ENCODE measurements around the gene SETD6. TPM values are rescaled to one million over a fixed set of nuclear protein-coding genes. Genes with fewer than 3 reads are reported as not detected.

Gene SETD6
- total and polyA plus RNA-seq, 2 experiments from 2014 or later: 39.7 to 54.0 TPM

- TF ChIP-seq, protein P1, sequence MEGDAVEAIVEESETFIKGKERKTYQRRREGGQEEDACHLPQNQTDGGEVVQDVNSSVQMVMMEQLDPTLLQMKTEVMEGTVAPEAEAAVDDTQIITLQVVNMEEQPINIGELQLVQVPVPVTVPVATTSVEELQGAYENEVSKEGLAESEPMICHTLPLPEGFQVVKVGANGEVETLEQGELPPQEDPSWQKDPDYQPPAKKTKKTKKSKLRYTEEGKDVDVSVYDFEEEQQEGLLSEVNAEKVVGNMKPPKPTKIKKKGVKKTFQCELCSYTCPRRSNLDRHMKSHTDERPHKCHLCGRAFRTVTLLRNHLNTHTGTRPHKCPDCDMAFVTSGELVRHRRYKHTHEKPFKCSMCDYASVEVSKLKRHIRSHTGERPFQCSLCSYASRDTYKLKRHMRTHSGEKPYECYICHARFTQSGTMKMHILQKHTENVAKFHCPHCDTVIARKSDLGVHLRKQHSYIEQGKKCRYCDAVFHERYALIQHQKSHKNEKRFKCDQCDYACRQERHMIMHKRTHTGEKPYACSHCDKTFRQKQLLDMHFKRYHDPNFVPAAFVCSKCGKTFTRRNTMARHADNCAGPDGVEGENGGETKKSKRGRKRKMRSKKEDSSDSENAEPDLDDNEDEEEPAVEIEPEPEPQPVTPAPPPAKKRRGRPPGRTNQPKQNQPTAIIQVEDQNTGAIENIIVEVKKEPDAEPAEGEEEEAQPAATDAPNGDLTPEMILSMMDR (conservative IDR thresholded peaks at IDR 0.05; ENCODE audit: low read depth in 2 of 2): no peak
- no peak for TF ChIP-seq NANOG (IDR thresholded peaks at IDR 0.05; ENCODE audit: borderline replicate concordance)
- TF ChIP-seq EZH2 (IDR thresholded peaks at IDR 0.05; ENCODE audit: low read depth, unreplicated experiment): no peak
These were observed 15.5 kb upstream of the SETD6 start, which contains the start of gene NDRG4 (continued) for GRCh38 chr16:58499615-58500351.

GRCh38 chr16:58500430-58501241 lies 14.7 kb upstream of the SETD6 start:
- Histone ChIP-seq H3K4me1 (ENCODE audit: insufficient read depth) (peaks cover 4% of the 10 kb centered on the region; the same call in 1 of the 2 replicates), H3F3A (replicated peaks; ENCODE audit: low read depth) (no peaks in the 10 kb centered on the region), H3K27ac (ENCODE audit: low read depth) (0 out of 2 replicates have a peak overlapping the region, but pooled peaks have one; percentile 6), H2AFZ (peak overlapping the region; percentile 87; the same call in 1 of the 2 replicates), H3K27me3 (ENCODE audit: insufficient read depth) (no peaks in the 10 kb centered on the region), H3K79me2 (replicated peaks; ENCODE audit: insufficient read depth) (no peaks in the 10 kb centered on the region), H3K4me2 (peak overlapping the region; percentile 96), H3K36me3 (ENCODE audit: insufficient read depth) (no peaks in the 10 kb centered on the region), H4K20me1 (replicated peaks; ENCODE audit: insufficient read depth) (peaks cover 4% of the 10 kb centered on the region; the same call in 1 of the 2 replicates), H3K4me3 (peak overlapping the region; percentile 88), H3K9me2 (ENCODE audit: insufficient read depth) (no peaks in the 10 kb centered on the region)
- DNase-seq (ENCODE audit: low spot score): peak; percentile 70
- peak; percentile 49 for ATAC-seq
- Mint-ChIP-seq H3K27me3 (ENCODE audit: insufficient read depth, low read depth, poor library complexity) (peaks cover 30% of the 10 kb centered on the region), H3K36me3 (ENCODE audit: low read depth) (no peaks in the 10 kb centered on the region), H3K9me3 (no peaks in the 10 kb centered on the region; the same call in 2 of the 3 replicates), H3K4me1 (peaks cover 19% of the 10 kb centered on the region), H3K27ac (peak overlapping the region; percentile 82; the same call in 1 of the 2 replicates), H3K4me3 (peak overlapping the region; percentile 86)
- no peak for TF ChIP-seq EZH2 (IDR thresholded peaks at IDR 0.05; ENCODE audit: low read depth, unreplicated experiment)
- TF ChIP-seq, protein P2, sequence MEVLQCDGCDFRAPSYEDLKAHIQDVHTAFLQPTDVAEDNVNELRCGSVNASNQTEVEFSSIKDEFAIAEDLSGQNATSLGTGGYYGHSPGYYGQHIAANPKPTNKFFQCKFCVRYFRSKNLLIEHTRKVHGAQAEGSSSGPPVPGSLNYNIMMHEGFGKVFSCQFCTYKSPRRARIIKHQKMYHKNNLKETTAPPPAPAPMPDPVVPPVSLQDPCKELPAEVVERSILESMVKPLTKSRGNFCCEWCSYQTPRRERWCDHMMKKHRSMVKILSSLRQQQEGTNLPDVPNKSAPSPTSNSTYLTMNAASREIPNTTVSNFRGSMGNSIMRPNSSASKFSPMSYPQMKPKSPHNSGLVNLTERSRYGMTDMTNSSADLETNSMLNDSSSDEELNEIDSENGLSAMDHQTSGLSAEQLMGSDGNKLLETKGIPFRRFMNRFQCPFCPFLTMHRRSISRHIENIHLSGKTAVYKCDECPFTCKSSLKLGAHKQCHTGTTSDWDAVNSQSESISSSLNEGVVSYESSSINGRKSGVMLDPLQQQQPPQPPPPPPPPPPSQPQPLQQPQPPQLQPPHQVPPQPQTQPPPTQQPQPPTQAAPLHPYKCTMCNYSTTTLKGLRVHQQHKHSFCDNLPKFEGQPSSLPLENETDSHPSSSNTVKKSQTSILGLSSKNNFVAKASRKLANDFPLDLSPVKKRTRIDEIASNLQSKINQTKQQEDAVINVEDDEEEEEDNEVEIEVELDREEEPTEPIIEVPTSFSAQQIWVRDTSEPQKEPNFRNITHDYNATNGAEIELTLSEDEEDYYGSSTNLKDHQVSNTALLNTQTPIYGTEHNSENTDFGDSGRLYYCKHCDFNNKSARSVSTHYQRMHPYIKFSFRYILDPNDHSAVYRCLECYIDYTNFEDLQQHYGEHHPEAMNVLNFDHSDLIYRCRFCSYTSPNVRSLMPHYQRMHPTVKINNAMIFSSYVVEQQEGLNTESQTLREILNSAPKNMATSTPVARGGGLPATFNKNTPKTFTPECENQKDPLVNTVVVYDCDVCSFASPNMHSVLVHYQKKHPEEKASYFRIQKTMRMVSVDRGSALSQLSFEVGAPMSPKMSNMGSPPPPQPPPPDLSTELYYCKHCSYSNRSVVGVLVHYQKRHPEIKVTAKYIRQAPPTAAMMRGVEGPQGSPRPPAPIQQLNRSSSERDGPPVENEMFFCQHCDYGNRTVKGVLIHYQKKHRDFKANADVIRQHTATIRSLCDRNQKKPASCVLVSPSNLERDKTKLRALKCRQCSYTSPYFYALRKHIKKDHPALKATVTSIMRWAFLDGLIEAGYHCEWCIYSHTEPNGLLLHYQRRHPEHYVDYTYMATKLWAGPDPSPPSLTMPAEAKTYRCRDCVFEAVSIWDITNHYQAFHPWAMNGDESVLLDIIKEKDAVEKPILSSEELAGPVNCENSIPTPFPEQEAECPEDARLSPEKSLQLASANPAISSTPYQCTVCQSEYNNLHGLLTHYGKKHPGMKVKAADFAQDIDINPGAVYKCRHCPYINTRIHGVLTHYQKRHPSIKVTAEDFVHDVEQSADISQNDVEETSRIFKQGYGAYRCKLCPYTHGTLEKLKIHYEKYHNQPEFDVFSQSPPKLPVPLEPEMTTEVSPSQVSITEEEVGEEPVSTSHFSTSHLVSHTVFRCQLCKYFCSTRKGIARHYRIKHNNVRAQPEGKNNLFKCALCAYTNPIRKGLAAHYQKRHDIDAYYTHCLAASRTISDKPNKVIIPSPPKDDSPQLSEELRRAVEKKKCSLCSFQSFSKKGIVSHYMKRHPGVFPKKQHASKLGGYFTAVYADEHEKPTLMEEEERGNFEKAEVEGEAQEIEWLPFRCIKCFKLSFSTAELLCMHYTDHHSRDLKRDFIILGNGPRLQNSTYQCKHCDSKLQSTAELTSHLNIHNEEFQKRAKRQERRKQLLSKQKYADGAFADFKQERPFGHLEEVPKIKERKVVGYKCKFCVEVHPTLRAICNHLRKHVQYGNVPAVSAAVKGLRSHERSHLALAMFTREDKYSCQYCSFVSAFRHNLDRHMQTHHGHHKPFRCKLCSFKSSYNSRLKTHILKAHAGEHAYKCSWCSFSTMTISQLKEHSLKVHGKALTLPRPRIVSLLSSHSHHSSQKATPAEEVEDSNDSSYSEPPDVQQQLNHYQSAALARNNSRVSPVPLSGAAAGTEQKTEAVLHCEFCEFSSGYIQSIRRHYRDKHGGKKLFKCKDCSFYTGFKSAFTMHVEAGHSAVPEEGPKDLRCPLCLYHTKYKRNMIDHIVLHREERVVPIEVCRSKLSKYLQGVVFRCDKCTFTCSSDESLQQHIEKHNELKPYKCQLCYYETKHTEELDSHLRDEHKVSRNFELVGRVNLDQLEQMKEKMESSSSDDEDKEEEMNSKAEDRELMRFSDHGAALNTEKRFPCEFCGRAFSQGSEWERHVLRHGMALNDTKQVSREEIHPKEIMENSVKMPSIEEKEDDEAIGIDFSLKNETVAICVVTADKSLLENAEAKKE (CRISPR knock-in tag; IDR thresholded peaks at IDR 0.05): no peak
- TF ChIP-seq, protein P1 (conservative IDR thresholded peaks at IDR 0.05; ENCODE audit: low read depth in 2 of 2): no peak
- TF ChIP-seq CREB1 (CRISPR knock-in tag; IDR thresholded peaks at IDR 0.05; ENCODE audit: low read depth): no peak
- TF ChIP-seq, protein P3, sequence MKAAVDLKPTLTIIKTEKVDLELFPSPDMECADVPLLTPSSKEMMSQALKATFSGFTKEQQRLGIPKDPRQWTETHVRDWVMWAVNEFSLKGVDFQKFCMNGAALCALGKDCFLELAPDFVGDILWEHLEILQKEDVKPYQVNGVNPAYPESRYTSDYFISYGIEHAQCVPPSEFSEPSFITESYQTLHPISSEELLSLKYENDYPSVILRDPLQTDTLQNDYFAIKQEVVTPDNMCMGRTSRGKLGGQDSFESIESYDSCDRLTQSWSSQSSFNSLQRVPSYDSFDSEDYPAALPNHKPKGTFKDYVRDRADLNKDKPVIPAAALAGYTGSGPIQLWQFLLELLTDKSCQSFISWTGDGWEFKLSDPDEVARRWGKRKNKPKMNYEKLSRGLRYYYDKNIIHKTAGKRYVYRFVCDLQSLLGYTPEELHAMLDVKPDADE (IDR thresholded peaks at IDR 0.05): no peak
- no peak for TF ChIP-seq JUNB (IDR thresholded peaks at IDR 0.05; ENCODE audit: unreplicated experiment)
- no peak for TF ChIP-seq STAT1 (IDR thresholded peaks at IDR 0.05; ENCODE audit: unreplicated experiment)

Measured in GM23338 (cell line).